Fibroblast of the aortic adventitia (primary cell): ENCODE measurements around the gene TERT. TPM values are rescaled to one million over a fixed set of nuclear protein-coding genes. Genes with fewer than 3 reads are reported as not detected.
"Not testable (repeated sequence)": the region's sequence is repeated elsewhere in the genome, so short reads cannot be mapped to it uniquely, and the experiment has no call there.

Experiments
- DNase-seq: peaks from one replicate; pipeline ENCODE4 v3.0.0-alpha.2; 2010; ENCODE audit warnings: low read depth
- H3K4me3 ChIP-seq: 2 replicates; pipeline ENCODE4 v1.5.1; 2011; ENCODE audit warnings: low read depth, mild to moderate bottlenecking, control low read depth, low read length, moderate library complexity
- CTCF ChIP-seq: IDR thresholded peaks from 2 replicates; pipeline ENCODE4 v1.5.1; 2011; ENCODE audit warnings: mild to moderate bottlenecking, low read length, control low read depth, inconsistent platforms; ENCODE audit not compliant: insufficient read depth
- total RNA-seq: library from RNA; depleted of rRNA; stranded (reverse); fragments of >200 nt; gene quantifications from 2 replicates; pipeline ENCODE4 v1.2.3, GENCODE V29; 2012; ENCODE audit warnings: low replicate concordance

TERT gene
- total RNA-seq, 1 donor, result not detected

DNA sequence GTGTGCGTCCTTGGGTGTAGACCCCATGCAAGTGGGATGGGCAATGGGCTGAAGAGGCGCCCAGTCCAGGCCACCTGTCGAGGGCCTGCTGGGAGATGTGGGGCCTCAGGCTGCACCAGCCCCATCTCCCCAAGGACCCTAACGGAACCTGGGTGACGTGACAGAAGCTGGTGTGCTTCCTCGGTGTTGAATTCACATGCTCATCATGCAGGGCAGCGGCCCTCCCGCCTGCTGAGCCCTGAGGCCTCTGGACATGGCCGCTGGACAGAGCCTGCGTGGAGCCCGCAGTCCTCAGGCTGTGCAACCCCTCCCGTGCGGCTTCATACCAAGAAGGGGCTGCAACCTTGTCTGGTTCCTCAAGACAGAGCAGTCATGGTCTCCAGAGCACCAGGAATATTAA, 26.8 kb downstream of the TERT start:
- H3K4me3 ChIP-seq, result no peak overlapping the region
- TF ChIP-seq CTCF, result no peak
- no peak for DNase-seq

GRCh38 chr5:1267464-1267863, 27.4 kb downstream of the TERT start:
- DNase-seq, H3K4me3 ChIP-seq: not testable (repeated sequence)

GRCh38 chr5:1266791-1267190, 28.1 kb downstream of the TERT start:
- DNase-seq, result no peak
- no peak for TF ChIP-seq CTCF
- no peak overlapping the region for H3K4me3 ChIP-seq

DNA sequence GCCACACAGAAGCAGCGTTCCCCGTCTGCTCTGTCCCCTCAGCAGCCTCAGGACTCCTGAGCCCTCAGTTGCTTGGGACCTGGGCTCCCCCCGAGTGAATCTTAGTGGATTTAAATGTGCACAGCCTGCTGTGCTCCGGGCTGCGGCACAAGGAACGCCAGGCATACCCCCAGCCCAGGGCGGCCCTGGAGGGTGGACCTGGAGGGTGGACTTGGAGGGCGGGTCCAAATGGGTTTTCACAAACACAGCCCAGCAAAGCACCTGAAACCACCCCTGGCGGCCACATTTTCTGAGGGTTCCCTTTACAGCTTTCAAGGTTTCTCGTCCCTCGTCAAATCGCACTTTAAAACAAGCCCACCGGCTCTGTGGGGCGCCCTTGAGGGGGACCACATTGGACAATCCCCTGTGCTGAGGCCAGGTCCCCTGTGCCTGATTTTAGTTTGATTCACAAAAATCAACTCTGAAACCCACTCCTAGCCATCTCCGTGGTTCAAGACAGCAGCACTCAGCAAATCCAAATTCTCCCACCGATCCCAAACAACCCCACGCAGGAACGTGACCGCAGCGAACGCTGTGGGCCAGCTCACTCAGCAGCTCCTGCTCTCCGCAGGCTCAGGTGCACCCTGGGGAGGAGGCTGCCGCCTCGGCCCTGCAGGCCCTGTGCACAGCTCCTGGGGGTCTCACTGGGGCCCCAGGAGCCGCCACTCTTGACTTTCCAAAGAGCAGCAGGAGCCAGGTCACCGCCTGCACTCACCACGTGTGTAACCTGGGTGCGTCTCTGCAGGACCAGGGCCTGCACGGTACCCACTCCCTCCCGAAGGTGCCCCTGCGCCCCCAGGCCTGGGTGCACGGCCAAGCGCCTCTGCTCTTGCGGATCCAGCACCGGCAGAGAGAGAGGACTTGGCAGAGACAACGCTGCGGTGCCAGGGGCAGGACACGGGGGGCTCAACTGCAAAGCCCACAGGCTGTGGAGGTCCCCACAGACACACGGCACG, 29.1 kb downstream of the TERT start:
- no peak for TF ChIP-seq CTCF
- DNase-seq, result no peak
- H3K4me3 ChIP-seq, result no peak overlapping the region

- no peak overlapping the region for H3K4me3 ChIP-seq
- DNase-seq, result no peak
- TF ChIP-seq CTCF, result no peak
Measured at GRCh38 chr5:1265026-1265425, 29.8 kb downstream of the TERT start.

- no peak overlapping the region for H3K4me3 ChIP-seq
- DNase-seq, result no peak
- TF ChIP-seq CTCF, result no peak
Measured at GRCh38 chr5:1264211-1264610, 30.7 kb downstream of the TERT start.

- no peak for TF ChIP-seq CTCF
- H3K4me3 ChIP-seq, result no peak overlapping the region
- DNase-seq, result peak; percentile 11
Measured at GRCh38 chr5:1262381-1262780, 32.5 kb downstream of the TERT start.
